ENCODE measurements around the gene ADARB1. TPM values are rescaled to one million over a fixed set of nuclear protein-coding genes. Genes with fewer than 3 reads are reported as not detected.

ADARB1 gene
- total RNA-seq, 4 donors from 2014 or later = 107 to 231 (median 201) TPM

DNA sequence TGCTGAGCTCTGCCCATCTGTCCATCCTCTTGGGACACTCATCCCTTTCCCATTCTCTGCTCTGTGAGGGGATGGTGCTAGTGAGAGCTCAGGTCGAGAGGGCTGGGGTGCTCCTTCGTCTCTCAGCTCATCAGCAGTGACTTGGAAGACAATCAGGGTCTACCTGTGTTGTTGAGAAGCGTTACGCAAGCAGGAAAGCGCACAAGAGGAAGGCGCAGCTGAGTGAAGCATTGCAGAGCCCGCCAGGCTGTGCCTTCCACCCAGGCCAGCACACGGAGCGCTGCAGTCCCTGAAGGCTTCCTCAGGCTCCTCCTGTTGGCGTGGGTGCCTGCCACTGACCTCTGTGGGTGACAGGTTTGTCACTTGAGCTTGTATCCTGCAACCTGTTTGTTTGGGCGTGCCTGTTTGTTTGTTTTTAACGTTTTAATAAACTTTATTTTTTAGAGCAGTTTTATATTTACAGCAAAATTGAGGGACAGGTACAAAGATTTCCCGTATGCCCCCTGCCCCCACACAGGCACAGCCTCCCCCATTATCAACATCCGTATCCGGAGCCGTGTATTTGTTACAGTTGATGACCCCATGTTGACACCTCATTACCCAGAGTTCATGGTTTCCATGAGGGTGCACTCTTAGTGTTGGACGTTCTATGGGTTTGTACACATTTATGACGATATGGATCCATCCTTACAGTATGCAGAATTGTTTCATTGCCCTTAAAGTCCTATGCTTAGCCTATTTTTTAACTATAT is 36.7 kb downstream of the ADARB1 start:
- peaks cover 53 to 94% (median 84%) of the 10 kb centered on the region in 4 donors for H3K4me1 ChIP-seq

DNA sequence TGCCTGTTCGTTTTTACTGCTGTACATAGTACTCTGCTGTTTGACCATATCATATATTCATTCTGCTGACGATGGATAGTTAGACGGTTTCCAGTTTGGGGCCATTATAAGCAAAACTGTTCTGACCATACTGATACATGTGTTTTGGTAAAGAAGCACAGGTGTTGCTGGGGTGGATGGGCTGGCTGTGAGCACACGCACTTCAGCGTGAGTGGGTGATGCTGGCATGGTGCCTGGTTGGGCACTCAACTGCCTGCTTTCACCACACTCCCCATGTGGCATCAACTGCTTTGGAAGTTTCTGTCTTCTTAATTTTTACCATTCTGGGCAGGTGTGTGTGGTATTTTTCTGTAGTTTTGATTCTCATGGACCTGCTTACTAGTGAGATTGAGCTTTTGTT is 37.3 kb downstream of the ADARB1 start:
- Histone ChIP-seq H3K27ac (replicated peaks in 1 of 4) (peak overlapping the region in 1 of 4 donors; percentile 64), H3K4me1 (peaks cover 48 to 90% (median 83%) of the 10 kb centered on the region in 4 donors), H3K9me3 (no peaks in the 10 kb centered on the region), H3K4me3 (no peak overlapping the region), H3K27me3 (no peaks in the 10 kb centered on the region), H3K36me3 (peaks cover 0 to 6% (median 2%) of the 10 kb centered on the region in 4 donors)
- TF ChIP-seq, protein P1, sequence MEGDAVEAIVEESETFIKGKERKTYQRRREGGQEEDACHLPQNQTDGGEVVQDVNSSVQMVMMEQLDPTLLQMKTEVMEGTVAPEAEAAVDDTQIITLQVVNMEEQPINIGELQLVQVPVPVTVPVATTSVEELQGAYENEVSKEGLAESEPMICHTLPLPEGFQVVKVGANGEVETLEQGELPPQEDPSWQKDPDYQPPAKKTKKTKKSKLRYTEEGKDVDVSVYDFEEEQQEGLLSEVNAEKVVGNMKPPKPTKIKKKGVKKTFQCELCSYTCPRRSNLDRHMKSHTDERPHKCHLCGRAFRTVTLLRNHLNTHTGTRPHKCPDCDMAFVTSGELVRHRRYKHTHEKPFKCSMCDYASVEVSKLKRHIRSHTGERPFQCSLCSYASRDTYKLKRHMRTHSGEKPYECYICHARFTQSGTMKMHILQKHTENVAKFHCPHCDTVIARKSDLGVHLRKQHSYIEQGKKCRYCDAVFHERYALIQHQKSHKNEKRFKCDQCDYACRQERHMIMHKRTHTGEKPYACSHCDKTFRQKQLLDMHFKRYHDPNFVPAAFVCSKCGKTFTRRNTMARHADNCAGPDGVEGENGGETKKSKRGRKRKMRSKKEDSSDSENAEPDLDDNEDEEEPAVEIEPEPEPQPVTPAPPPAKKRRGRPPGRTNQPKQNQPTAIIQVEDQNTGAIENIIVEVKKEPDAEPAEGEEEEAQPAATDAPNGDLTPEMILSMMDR (IDR thresholded peaks at IDR 0.05) = no peak
- TF ChIP-seq POLR2AphosphoS5 (IDR thresholded peaks at IDR 0.05) = no peak
- no peak for TF ChIP-seq POLR2A (IDR thresholded peaks at IDR 0.05; ENCODE audit: low read depth)
- TF ChIP-seq EP300 (IDR thresholded peaks at IDR 0.05) = no peak
- no peak for DNase-seq (ENCODE audit: extremely low spot score)
- intact Hi-C loops (cut with DNase I) = no loop called here
- 91% methylated on average over 5 of the region's 5 CpGs for WGBS

More for the DNA sequence above, 36.7 kb downstream of the ADARB1 start:
- TF ChIP-seq EP300 (IDR thresholded peaks at IDR 0.05) (no peak), POLR2A (IDR thresholded peaks at IDR 0.05; ENCODE audit: low read depth) (no peak), POLR2AphosphoS5 (IDR thresholded peaks at IDR 0.05) (peak in 1 of 2 donors; percentile 5)
- TF ChIP-seq, protein P1 (IDR thresholded peaks at IDR 0.05) = no peak
- H3K27ac ChIP-seq (replicated peaks in 1 of 4) = peak overlapping the region in 1 of 4 donors; percentile 52
- H3K36me3 ChIP-seq = peaks cover 0 to 4% (median 2%) of the 10 kb centered on the region in 4 donors
- H3K4me3 ChIP-seq = no peak overlapping the region
- no peaks in the 10 kb centered on the region for H3K9me3 ChIP-seq
- WGBS = 88% methylated on average over 12 of the region's 18 CpGs
- DNase-seq (ENCODE audit: extremely low spot score) = no peak
- intact Hi-C loops (cut with DNase I) = no loop called here
- no peaks in the 10 kb centered on the region for H3K27me3 ChIP-seq

DNA sequence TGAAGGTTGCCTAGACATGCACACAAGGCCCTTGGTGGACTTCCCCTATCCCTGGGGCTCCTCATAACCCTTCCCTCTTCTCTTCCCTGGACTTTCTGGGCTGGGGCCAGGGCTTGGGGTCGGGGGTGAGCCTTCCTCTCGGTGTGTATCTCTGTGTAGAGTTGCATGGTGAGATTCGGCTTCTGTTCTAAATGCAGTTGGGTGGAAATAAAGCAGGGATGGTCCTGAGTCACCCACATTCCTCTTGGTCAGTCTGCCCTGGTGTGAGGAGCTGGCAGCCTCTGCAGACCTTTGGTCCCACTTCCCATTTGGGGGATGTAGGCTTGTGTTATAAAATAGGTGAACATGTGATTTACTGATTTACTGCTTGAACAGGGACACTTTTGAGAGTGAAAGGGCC is 38.0 kb downstream of the ADARB1 start:
- no peaks in the 10 kb centered on the region for H3K9me3 ChIP-seq
- H3K4me1 ChIP-seq = peaks cover 45 to 86% (median 81%) of the 10 kb centered on the region in 4 donors
- no peak for TF ChIP-seq POLR2AphosphoS5 (IDR thresholded peaks at IDR 0.05)
- TF ChIP-seq EP300 (IDR thresholded peaks at IDR 0.05) = no peak
- TF ChIP-seq, protein P1 (IDR thresholded peaks at IDR 0.05) = no peak
- TF ChIP-seq POLR2A (IDR thresholded peaks at IDR 0.05; ENCODE audit: low read depth) = no peak
- DNase-seq (ENCODE audit: extremely low spot score) = no peak
- H3K4me3 ChIP-seq = no peak overlapping the region
- intact Hi-C loops (cut with DNase I) = no loop called here
- peak overlapping the region; percentile 4 to 64 (median 28) for H3K27ac ChIP-seq (replicated peaks in 1 of 4)
- no peaks in the 10 kb centered on the region for H3K27me3 ChIP-seq
- 86% methylated on average over 3 of the region's 3 CpGs for WGBS
- peaks cover 0 to 11% (median 4%) of the 10 kb centered on the region in 4 donors for H3K36me3 ChIP-seq

DNA sequence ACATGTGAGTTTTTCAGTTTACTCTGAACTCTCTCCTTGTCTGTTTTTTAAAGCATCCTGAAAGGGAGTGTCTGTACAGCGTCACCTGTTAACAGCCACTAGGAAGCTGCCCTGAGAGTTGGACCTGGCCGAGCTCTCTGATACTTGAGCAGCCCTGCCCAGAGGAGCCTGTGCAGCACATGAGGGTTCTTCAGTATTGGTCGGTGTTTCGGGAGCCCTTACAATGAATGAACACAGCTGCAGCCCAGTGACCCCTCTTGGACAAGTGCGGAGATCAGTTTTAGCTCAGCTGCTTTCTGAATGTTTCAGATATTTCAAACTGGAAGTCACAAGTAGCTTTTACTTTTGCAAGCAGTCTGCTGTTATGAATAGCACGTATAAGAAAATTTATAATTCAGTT is 39.2 kb downstream of the ADARB1 start:
- H3K27ac ChIP-seq (replicated peaks in 1 of 4) = peak overlapping the region; percentile 37 to 70 (median 63)
- TF ChIP-seq POLR2A (IDR thresholded peaks at IDR 0.05; ENCODE audit: low read depth) = no peak
- TF ChIP-seq POLR2AphosphoS5 (IDR thresholded peaks at IDR 0.05) = no peak
- no peak for TF ChIP-seq EP300 (IDR thresholded peaks at IDR 0.05)
- TF ChIP-seq, protein P1 (IDR thresholded peaks at IDR 0.05) = no peak
- H3K4me3 ChIP-seq = no peak overlapping the region
- intact Hi-C loops (cut with DNase I) = no loop called here
- H3K36me3 ChIP-seq = peaks cover 0 to 11% (median 4%) of the 10 kb centered on the region in 4 donors
- DNase-seq (ENCODE audit: extremely low spot score) = no peak
- peaks cover 45 to 84% (median 77%) of the 10 kb centered on the region in 4 donors for H3K4me1 ChIP-seq
- no peaks in the 10 kb centered on the region for H3K27me3 ChIP-seq
- H3K9me3 ChIP-seq = no peaks in the 10 kb centered on the region
- 42% methylated on average over 5 of the region's 6 CpGs for WGBS
